Esophagus muscularis mucosa (tissue), 4 donors: ENCODE results near the gene CCDC85A. TPM values are rescaled to one million over a fixed set of nuclear protein-coding genes. Genes with fewer than 3 reads are reported as not detected.

Experiments
- DNase-seq: peaks from one replicate; pipeline ENCODE4 v3.0.0-alpha.2; 2017; ENCODE audit errors: extremely low spot score
- H3K27ac ChIP-seq, 4 donors: fragments of 200-600 bp; sonication (generic); replicated peaks in 1 of 4; 1 replicate in 3 of 4; 2 replicates in 1 of 4; pipeline ENCODE4 v1.5.1; 2016 to 2019; ENCODE audit warnings: mild to moderate bottlenecking in 1 of 4
- H3K27me3 ChIP-seq, 4 donors: fragments of 200-600 bp; sonication (generic); one replicate each; pipeline versions ENCODE4 v1.5.1 to v1.6.0; 2016 to 2019
- H3K36me3 ChIP-seq, 4 donors: fragments of 200-600 bp; sonication (generic); one replicate each; pipeline ENCODE4 v1.5.1; 2016 to 2019
- H3K4me1 ChIP-seq, 4 donors: fragments of 200-600 bp; sonication (generic); one replicate each; pipeline ENCODE4 v1.5.1; 2016 to 2019
- H3K4me3 ChIP-seq, 4 donors: fragments of 200-600 bp; sonication (generic); 1 replicate in 2 of 4; 2 replicates in 2 of 4; pipeline ENCODE4 v1.5.1; 2016 to 2019; ENCODE audit warnings: mild to moderate bottlenecking in 4 of 4, moderate library complexity in 1 of 4
- H3K9me3 ChIP-seq, 4 donors: fragments of 200-600 bp; sonication (generic); 1 replicate in 3 of 4; 2 replicates in 1 of 4; pipeline ENCODE4 v1.5.1; 2016 to 2019
- CTCF ChIP-seq, 3 experiments: fragments of 200-600 bp in 2 of 3; fragments of 450-650 bp in 1 of 3; sonication (generic) in 2 of 3; IDR thresholded peaks; one replicate each; pipeline ENCODE4 v1.5.1; 2017 to 2019; ENCODE audit warnings: antibody characterized with exemption in 3 of 3, mild to moderate bottlenecking in 2 of 3, moderate library complexity in 1 of 3
- EP300 ChIP-seq: sonication (generic); formaldehyde crosslinking; IDR thresholded peaks from one replicate; pipeline ENCODE4 v1.6.1; 2017; ENCODE audit warnings: antibody characterized with exemption
- POLR2A ChIP-seq: fragments of 450-650 bp; IDR thresholded peaks from one replicate; pipeline ENCODE4 v1.6.1; 2017; ENCODE audit warnings: antibody characterized with exemption, moderate library complexity, mild to moderate bottlenecking, low read depth
- POLR2AphosphoS5 ChIP-seq, 2 donors: sonication (generic); formaldehyde crosslinking; IDR thresholded peaks; one replicate each; pipeline ENCODE4 v1.6.1; 2017; ENCODE audit warnings: antibody characterized with exemption in 2 of 2
- WGBS: methylation state at CpG from one replicate; pipeline ENCODE4 v1.1.5; 2018; 5-methylcytosine and 5-hydroxymethylcytosine counted together
- intact Hi-C: fragments of 100-400 bp; cut with DNase I; formaldehyde crosslinking; loops from one replicate; pipeline ENCODE4 v1.15.1; 2023
- total RNA-seq, 4 donors: library from RNA; depleted of rRNA; stranded (reverse); fragments of >200 nt; gene quantifications; one replicate each; pipeline versions ENCODE4 v1.1.0 to v1.2.1, GENCODE V29; 2016

Gene CCDC85A
- total RNA-seq, 4 donors from 2014 or later: 4.0 to 6.7 (median 5.8) TPM

GRCh38 chr2:56379066-56379465 is 195.3 kb downstream of the CCDC85A start:
- H3K36me3 ChIP-seq: no peaks in the 10 kb centered on the region
- intact Hi-C loops: no loop called here
- H3K4me3 ChIP-seq: no peak overlapping the region
- H3K27ac ChIP-seq: no peak overlapping the region
- H3K27me3 ChIP-seq: no peaks in the 10 kb centered on the region
- no peak for DNase-seq
- no peaks in the 10 kb centered on the region for H3K9me3 ChIP-seq
- no peaks in the 10 kb centered on the region for H3K4me1 ChIP-seq
- TF ChIP-seq EP300 (no peak), CTCF (IDR thresholded peaks at IDR 0.05) (no peak), POLR2A (no peak), POLR2AphosphoS5 (IDR thresholded peaks at IDR 0.05) (no peak)
- 93% methylated on average over 2 of the region's 2 CpGs for WGBS

DNA sequence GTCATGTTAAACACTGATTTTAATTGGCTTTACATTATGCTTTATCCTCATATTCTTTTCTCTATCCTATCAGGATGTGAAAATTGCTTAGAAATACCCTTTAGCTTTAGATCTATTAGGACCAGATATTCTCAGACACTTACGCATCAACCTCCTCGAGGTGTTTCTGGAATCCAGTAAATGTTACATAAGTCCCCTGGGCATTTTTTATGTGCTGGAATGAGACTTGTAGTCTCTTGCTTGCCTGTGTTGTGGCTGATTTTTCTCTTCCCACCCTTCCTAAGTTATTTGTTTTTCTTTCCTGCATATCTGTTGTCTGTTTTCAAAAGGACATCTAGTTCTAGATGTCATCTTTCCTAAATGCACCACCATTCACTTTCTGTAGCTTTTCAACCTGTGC is 197.1 kb downstream of the CCDC85A start:
- no peak for DNase-seq
- no peak overlapping the region for H3K4me3 ChIP-seq
- H3K4me1 ChIP-seq: no peaks in the 10 kb centered on the region
- intact Hi-C loops: no loop called here
- H3K36me3 ChIP-seq: no peaks in the 10 kb centered on the region
- H3K27ac ChIP-seq: no peak overlapping the region
- TF ChIP-seq EP300: no peak
- TF ChIP-seq POLR2A: no peak
- no peak for TF ChIP-seq POLR2AphosphoS5 (IDR thresholded peaks at IDR 0.05)
- no peak for TF ChIP-seq CTCF (IDR thresholded peaks at IDR 0.05)
- no peaks in the 10 kb centered on the region for H3K9me3 ChIP-seq
- no peaks in the 10 kb centered on the region for H3K27me3 ChIP-seq
- WGBS: 78% methylated on average over 2 of the region's 2 CpGs

- intact Hi-C loops: no loop called here
- no peak for DNase-seq
- TF ChIP-seq POLR2A (no peak), EP300 (no peak), POLR2AphosphoS5 (IDR thresholded peaks at IDR 0.05) (no peak), CTCF (IDR thresholded peaks at IDR 0.05) (no peak)
- no peaks in the 10 kb centered on the region for H3K4me1 ChIP-seq
- H3K36me3 ChIP-seq: no peaks in the 10 kb centered on the region
- H3K4me3 ChIP-seq: no peak overlapping the region
- no peaks in the 10 kb centered on the region for H3K27me3 ChIP-seq
- 0% methylated on average over 1 of the region's 1 CpG for WGBS
- H3K9me3 ChIP-seq: no peaks in the 10 kb centered on the region
- no peak overlapping the region for H3K27ac ChIP-seq
Observed at GRCh38 chr2:56382466-56382865, 198.7 kb downstream of the CCDC85A start.

DNA sequence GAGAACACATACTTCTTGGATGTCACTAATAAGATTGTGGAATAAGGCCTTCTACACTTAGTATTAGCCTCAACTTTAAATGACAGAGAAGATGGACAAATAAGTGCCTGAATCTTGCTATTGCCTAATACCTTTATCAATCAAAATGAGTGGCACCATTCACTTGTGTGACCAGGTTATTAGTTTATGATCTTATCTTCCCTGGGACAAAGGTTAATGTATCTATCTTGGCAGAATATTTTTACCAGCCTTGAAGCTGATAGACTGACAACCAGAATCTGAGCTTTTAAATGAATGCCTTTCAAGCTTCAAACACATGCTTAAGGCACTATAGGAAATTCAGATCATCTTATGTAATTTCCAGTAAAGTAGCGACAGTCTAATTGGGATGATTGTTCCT is 202.9 kb downstream of the CCDC85A start:
- Histone ChIP-seq H3K4me1 (no peaks in the 10 kb centered on the region), H3K4me3 (no peak overlapping the region), H3K9me3 (no peaks in the 10 kb centered on the region), H3K27me3 (no peaks in the 10 kb centered on the region), H3K27ac (no peak overlapping the region), H3K36me3 (no peaks in the 10 kb centered on the region)
- no peak for DNase-seq
- TF ChIP-seq CTCF (IDR thresholded peaks at IDR 0.05) (no peak), POLR2AphosphoS5 (IDR thresholded peaks at IDR 0.05) (no peak), EP300 (no peak), POLR2A (no peak)
- intact Hi-C loops: no loop called here
- WGBS: 94% methylated on average over 1 of the region's 1 CpG

DNA sequence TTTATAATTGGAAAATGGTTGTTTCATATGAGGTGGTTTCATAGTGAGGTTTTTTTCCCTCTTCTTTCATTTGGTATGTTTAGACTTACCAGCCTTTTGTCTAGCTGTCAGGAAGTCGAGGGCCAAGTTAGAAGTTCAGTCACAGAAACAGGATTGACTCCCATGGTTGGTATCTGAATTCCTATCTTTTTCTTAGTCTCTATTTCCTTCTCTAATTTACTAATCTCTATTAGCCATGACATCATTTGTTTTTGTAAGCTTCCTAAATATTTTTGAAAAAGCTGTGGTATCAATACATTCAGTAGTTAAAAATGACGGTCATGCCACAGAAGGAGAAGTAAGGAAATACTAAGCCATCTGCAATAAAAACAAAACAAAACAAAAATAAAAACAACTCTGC is 206.9 kb downstream of the CCDC85A start:
- no peak overlapping the region for H3K4me3 ChIP-seq
- H3K4me1 ChIP-seq: no peaks in the 10 kb centered on the region
- H3K9me3 ChIP-seq: no peaks in the 10 kb centered on the region
- DNase-seq: no peak
- H3K27me3 ChIP-seq: no peaks in the 10 kb centered on the region
- no peak for TF ChIP-seq POLR2AphosphoS5 (IDR thresholded peaks at IDR 0.05)
- no peak for TF ChIP-seq CTCF (IDR thresholded peaks at IDR 0.05)
- no peak for TF ChIP-seq POLR2A
- TF ChIP-seq EP300: no peak
- H3K27ac ChIP-seq: no peak overlapping the region
- WGBS: 66% methylated on average over 2 of the region's 2 CpGs
- H3K36me3 ChIP-seq: no peaks in the 10 kb centered on the region
- intact Hi-C loops: no loop called here
